Prostate gland (tissue), 2 donors: ENCODE data around the gene ECHS1.

Experiments used
- POLR2A ChIP-seq: fragments of 450-650 bp; IDR thresholded peaks from one replicate; pipeline ENCODE4 v1.6.1; 2016; ENCODE audit warnings: antibody characterized with exemption, mild to moderate bottlenecking
- POLR2AphosphoS5 ChIP-seq: sonication (generic); formaldehyde crosslinking; IDR thresholded peaks from one replicate; pipeline ENCODE4 v1.6.1; 2017; ENCODE audit warnings: antibody characterized with exemption
- TF ChIP-seq, protein P1 (sequence below), 4 experiments: fragments of 200-600 bp in 2 of 4; fragments of 450-650 bp in 2 of 4; sonication (generic) in 2 of 4; IDR thresholded peaks; 1 replicate in 3 of 4; 2 replicates in 1 of 4; pipeline ENCODE4 v1.5.1; 2016 to 2019; ENCODE audit warnings: antibody characterized with exemption in 4 of 4, mild to moderate bottlenecking in 2 of 4, moderate library complexity in 2 of 4

DNA sequence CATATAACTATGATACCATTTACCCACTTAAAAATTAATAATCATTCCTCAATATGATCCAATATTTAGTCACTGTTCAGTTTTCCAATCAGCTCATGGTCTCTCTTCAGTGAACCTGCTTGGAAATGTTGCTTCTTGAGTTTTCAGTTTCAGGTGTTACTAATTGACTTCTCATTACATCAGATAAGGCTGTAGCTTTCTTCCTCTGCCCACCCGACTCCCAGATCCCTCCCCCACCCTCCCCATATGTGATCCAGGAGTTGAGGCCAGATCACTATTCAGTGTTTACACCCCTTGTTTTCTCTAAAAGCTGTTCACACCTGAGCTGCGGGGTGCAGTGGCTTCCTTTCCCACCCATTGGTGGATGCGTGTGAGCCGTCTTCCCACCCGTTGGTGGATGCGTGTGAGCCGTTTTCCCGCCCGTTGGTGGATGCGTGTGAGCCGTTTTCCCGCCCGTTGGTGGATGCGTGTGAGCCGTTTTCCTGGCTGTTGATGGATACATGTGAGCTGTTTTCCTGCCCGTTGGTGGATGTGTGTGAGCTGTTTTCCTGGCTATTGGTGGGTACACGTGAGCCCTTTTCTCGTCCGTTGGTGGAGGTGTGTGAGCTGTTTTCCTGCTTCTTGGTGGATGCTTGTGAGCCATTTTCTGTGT lies 17.6 kb upstream of the ECHS1 start:
- TF ChIP-seq POLR2AphosphoS5 (no peak), POLR2A (no peak)
- TF ChIP-seq, protein P1, sequence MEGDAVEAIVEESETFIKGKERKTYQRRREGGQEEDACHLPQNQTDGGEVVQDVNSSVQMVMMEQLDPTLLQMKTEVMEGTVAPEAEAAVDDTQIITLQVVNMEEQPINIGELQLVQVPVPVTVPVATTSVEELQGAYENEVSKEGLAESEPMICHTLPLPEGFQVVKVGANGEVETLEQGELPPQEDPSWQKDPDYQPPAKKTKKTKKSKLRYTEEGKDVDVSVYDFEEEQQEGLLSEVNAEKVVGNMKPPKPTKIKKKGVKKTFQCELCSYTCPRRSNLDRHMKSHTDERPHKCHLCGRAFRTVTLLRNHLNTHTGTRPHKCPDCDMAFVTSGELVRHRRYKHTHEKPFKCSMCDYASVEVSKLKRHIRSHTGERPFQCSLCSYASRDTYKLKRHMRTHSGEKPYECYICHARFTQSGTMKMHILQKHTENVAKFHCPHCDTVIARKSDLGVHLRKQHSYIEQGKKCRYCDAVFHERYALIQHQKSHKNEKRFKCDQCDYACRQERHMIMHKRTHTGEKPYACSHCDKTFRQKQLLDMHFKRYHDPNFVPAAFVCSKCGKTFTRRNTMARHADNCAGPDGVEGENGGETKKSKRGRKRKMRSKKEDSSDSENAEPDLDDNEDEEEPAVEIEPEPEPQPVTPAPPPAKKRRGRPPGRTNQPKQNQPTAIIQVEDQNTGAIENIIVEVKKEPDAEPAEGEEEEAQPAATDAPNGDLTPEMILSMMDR (IDR thresholded peaks at IDR 0.05) = no peak
